ENCODE measurements around the gene SORCS1.
"Not testable (repeated sequence)": the region's sequence is repeated elsewhere in the genome, so short reads cannot be mapped to it uniquely, and the experiment has no call there.

SORCS1 gene

GRCh38 chr10:106931159-106931852 lies 233.2 kb downstream of the SORCS1 start:
- Histone ChIP-seq H3K27ac (ENCODE audit: insufficient read depth, low read depth, low read length, poor library complexity, severe bottlenecking) (no peak overlapping the region), H3K4me1 (ENCODE audit: control insufficient read depth, insufficient read depth, low read length) (peaks cover 7% of the 10 kb centered on the region), H3K36me3 (ENCODE audit: control insufficient read depth, insufficient read depth, low read length) (no peaks in the 10 kb centered on the region)

GRCh38 chr10:106930751-106931150 lies 233.8 kb downstream of the SORCS1 start:
- H3K4me1 ChIP-seq (ENCODE audit: control insufficient read depth, insufficient read depth, low read length): peaks cover 7% of the 10 kb centered on the region
- H3K9me3 ChIP-seq (ENCODE audit: control insufficient read depth, low read length): no peaks in the 10 kb centered on the region
- no peaks in the 10 kb centered on the region for H3K36me3 ChIP-seq (ENCODE audit: control insufficient read depth, insufficient read depth, low read length)
- no peak overlapping the region for H3K4me3 ChIP-seq (ENCODE audit: insufficient read depth, low read depth, low read length)
- WGBS, 2 experiments: 80 to 100% methylated on average over 1 of the region's 1 CpG
- no peak overlapping the region for H3K27ac ChIP-seq (ENCODE audit: insufficient read depth, low read depth, low read length, poor library complexity, severe bottlenecking)
- peaks cover 15% of the 10 kb centered on the region for H3K27me3 ChIP-seq (ENCODE audit: control insufficient read depth, insufficient read depth, low read length, poor library complexity, severe bottlenecking)

More at GRCh38 chr10:106931159-106931852, 233.2 kb downstream of the SORCS1 start:
- Histone ChIP-seq H3K9me3 (ENCODE audit: control insufficient read depth, low read length) (no peaks in the 10 kb centered on the region), H3K27me3 (ENCODE audit: control insufficient read depth, insufficient read depth, low read length, poor library complexity, severe bottlenecking) (peaks cover 15% of the 10 kb centered on the region), H3K4me3 (ENCODE audit: insufficient read depth, low read depth, low read length) (no peak overlapping the region)
- 77 to 83% methylated on average over 4 to 5 of the region's 5 CpGs for whole genome bisulfite sequencing, 2 experiments

- WGBS, 2 experiments: 35 to 42% methylated on average over 5 to 6 of the region's 6 CpGs
- Histone ChIP-seq H3K9me3 (ENCODE audit: control insufficient read depth, low read length) (no peaks in the 10 kb centered on the region), H3K4me1 (ENCODE audit: control insufficient read depth, insufficient read depth, low read length) (peaks cover 15% of the 10 kb centered on the region), H3K27me3 (ENCODE audit: control insufficient read depth, insufficient read depth, low read length, poor library complexity, severe bottlenecking) (peaks cover 15% of the 10 kb centered on the region), H3K27ac (ENCODE audit: insufficient read depth, low read depth, low read length, poor library complexity, severe bottlenecking) (no peak overlapping the region), H3K36me3 (ENCODE audit: control insufficient read depth, insufficient read depth, low read length) (no peaks in the 10 kb centered on the region), H3K4me3 (ENCODE audit: insufficient read depth, low read depth, low read length) (no peak overlapping the region)
These were observed 235.1 kb downstream of the SORCS1 start for GRCh38 chr10:106929291-106929895.

GRCh38 chr10:106928151-106928550 lies 236.4 kb downstream of the SORCS1 start:
- not testable (repeated sequence) for H3K27ac ChIP-seq (ENCODE audit: insufficient read depth, low read depth, low read length, poor library complexity, severe bottlenecking); H3K36me3 ChIP-seq (ENCODE audit: control insufficient read depth, insufficient read depth, low read length); H3K9me3 ChIP-seq (ENCODE audit: control insufficient read depth, low read length); H3K4me3 ChIP-seq (ENCODE audit: insufficient read depth, low read depth, low read length)
- Histone ChIP-seq H3K4me1 (ENCODE audit: control insufficient read depth, insufficient read depth, low read length) (peaks cover 15% of the 10 kb centered on the region), H3K27me3 (ENCODE audit: control insufficient read depth, insufficient read depth, low read length, poor library complexity, severe bottlenecking) (peaks cover 15% of the 10 kb centered on the region)
- 92 to 93% methylated on average over 33 of the region's 33 CpGs for WGBS, 2 experiments

GRCh38 chr10:106925191-106925590 lies 239.3 kb downstream of the SORCS1 start:
- no peaks in the 10 kb centered on the region for H3K27me3 ChIP-seq (ENCODE audit: control insufficient read depth, insufficient read depth, low read length, poor library complexity, severe bottlenecking)
- no peaks in the 10 kb centered on the region for H3K36me3 ChIP-seq (ENCODE audit: control insufficient read depth, insufficient read depth, low read length)
- peaks cover 21% of the 10 kb centered on the region for H3K4me1 ChIP-seq (ENCODE audit: control insufficient read depth, insufficient read depth, low read length)
- H3K27ac ChIP-seq (ENCODE audit: insufficient read depth, low read depth, low read length, poor library complexity, severe bottlenecking): peak overlapping the region; percentile 59
- H3K9me3 ChIP-seq (ENCODE audit: control insufficient read depth, low read length): no peaks in the 10 kb centered on the region
- H3K4me3 ChIP-seq (ENCODE audit: insufficient read depth, low read depth, low read length): no peak overlapping the region

- no peaks in the 10 kb centered on the region for H3K27me3 ChIP-seq (ENCODE audit: control insufficient read depth, insufficient read depth, low read length, poor library complexity, severe bottlenecking)
- 84 to 86% methylated on average over 4 of the region's 4 CpGs for WGBS, 2 experiments
- no peak overlapping the region for H3K4me3 ChIP-seq (ENCODE audit: insufficient read depth, low read depth, low read length)
- H3K4me1 ChIP-seq (ENCODE audit: control insufficient read depth, insufficient read depth, low read length): peaks cover 16% of the 10 kb centered on the region
- no peak overlapping the region for H3K27ac ChIP-seq (ENCODE audit: insufficient read depth, low read depth, low read length, poor library complexity, severe bottlenecking)
- no peaks in the 10 kb centered on the region for H3K9me3 ChIP-seq (ENCODE audit: control insufficient read depth, low read length)
- H3K36me3 ChIP-seq (ENCODE audit: control insufficient read depth, insufficient read depth, low read length): no peaks in the 10 kb centered on the region
These were observed 244.0 kb downstream of the SORCS1 start for GRCh38 chr10:106920538-106920937.

GRCh38 chr10:106919871-106920282 lies 244.6 kb downstream of the SORCS1 start:
- H3K27ac ChIP-seq (ENCODE audit: insufficient read depth, low read depth, low read length, poor library complexity, severe bottlenecking): no peak overlapping the region
- H3K4me1 ChIP-seq (ENCODE audit: control insufficient read depth, insufficient read depth, low read length): peaks cover 9% of the 10 kb centered on the region
- H3K27me3 ChIP-seq (ENCODE audit: control insufficient read depth, insufficient read depth, low read length, poor library complexity, severe bottlenecking): no peaks in the 10 kb centered on the region
- whole genome bisulfite sequencing, 2 experiments: 62 to 65% methylated on average over 1 to 2 of the region's 3 CpGs
- H3K4me3 ChIP-seq (ENCODE audit: insufficient read depth, low read depth, low read length): no peak overlapping the region
- H3K9me3 ChIP-seq (ENCODE audit: control insufficient read depth, low read length): no peaks in the 10 kb centered on the region
- H3K36me3 ChIP-seq (ENCODE audit: control insufficient read depth, insufficient read depth, low read length): no peaks in the 10 kb centered on the region

GRCh38 chr10:106917452-106918055 lies 247.0 kb downstream of the SORCS1 start:
- Histone ChIP-seq H3K9me3 (ENCODE audit: control insufficient read depth, low read length) (no peaks in the 10 kb centered on the region), H3K27me3 (ENCODE audit: control insufficient read depth, insufficient read depth, low read length, poor library complexity, severe bottlenecking) (no peaks in the 10 kb centered on the region), H3K4me3 (ENCODE audit: insufficient read depth, low read depth, low read length) (no peak overlapping the region), H3K36me3 (ENCODE audit: control insufficient read depth, insufficient read depth, low read length) (no peaks in the 10 kb centered on the region), H3K27ac (ENCODE audit: insufficient read depth, low read depth, low read length, poor library complexity, severe bottlenecking) (no peak overlapping the region), H3K4me1 (ENCODE audit: control insufficient read depth, insufficient read depth, low read length) (peaks cover 21% of the 10 kb centered on the region)
- 90 to 94% methylated on average over 4 of the region's 4 CpGs for WGBS, 2 experiments

- whole genome bisulfite sequencing, 2 experiments: 96 to 100% methylated on average over 3 of the region's 3 CpGs
- H3K9me3 ChIP-seq (ENCODE audit: control insufficient read depth, low read length): no peaks in the 10 kb centered on the region
- no peaks in the 10 kb centered on the region for H3K27me3 ChIP-seq (ENCODE audit: control insufficient read depth, insufficient read depth, low read length, poor library complexity, severe bottlenecking)
- H3K4me3 ChIP-seq (ENCODE audit: insufficient read depth, low read depth, low read length): no peak overlapping the region
- no peak overlapping the region for H3K27ac ChIP-seq (ENCODE audit: insufficient read depth, low read depth, low read length, poor library complexity, severe bottlenecking)
- peaks cover 23% of the 10 kb centered on the region for H3K4me1 ChIP-seq (ENCODE audit: control insufficient read depth, insufficient read depth, low read length)
- no peaks in the 10 kb centered on the region for H3K36me3 ChIP-seq (ENCODE audit: control insufficient read depth, insufficient read depth, low read length)
These were observed 250.5 kb downstream of the SORCS1 start for GRCh38 chr10:106914016-106914415.

- WGBS, 2 experiments: 23 to 34% methylated on average over 4 of the region's 4 CpGs
- Histone ChIP-seq H3K27ac (ENCODE audit: insufficient read depth, low read depth, low read length, poor library complexity, severe bottlenecking) (peak overlapping the region; percentile 32), H3K4me3 (ENCODE audit: insufficient read depth, low read depth, low read length) (no peak overlapping the region), H3K4me1 (ENCODE audit: control insufficient read depth, insufficient read depth, low read length) (peaks cover 30% of the 10 kb centered on the region), H3K9me3 (ENCODE audit: control insufficient read depth, low read length) (no peaks in the 10 kb centered on the region), H3K36me3 (ENCODE audit: control insufficient read depth, insufficient read depth, low read length) (no peaks in the 10 kb centered on the region), H3K27me3 (ENCODE audit: control insufficient read depth, insufficient read depth, low read length, poor library complexity, severe bottlenecking) (no peaks in the 10 kb centered on the region)
These were observed 251.2 kb downstream of the SORCS1 start for GRCh38 chr10:106913348-106913747.
